Vagina (tissue), 2 donors: ENCODE results near the gene DELE1. TPM values are rescaled to one million over a fixed set of nuclear protein-coding genes. Genes with fewer than 3 reads are reported as not detected.

Experiments used
- DNase-seq, 2 donors: peaks; one replicate each; pipeline ENCODE4 v3.0.0-alpha.2; 2017; ENCODE audit errors: extremely low spot score in 2 of 2
- H3K27ac ChIP-seq: fragments of 200-600 bp; sonication (generic); one replicate; pipeline ENCODE4 v1.5.1; 2019
- H3K27me3 ChIP-seq: fragments of 200-600 bp; sonication (generic); one replicate; pipeline ENCODE4 v1.5.1; 2019
- H3K36me3 ChIP-seq, 2 donors: fragments of 200-600 bp; sonication (generic); one replicate each; pipeline ENCODE4 v1.5.1; 2017 to 2019
- H3K4me1 ChIP-seq: fragments of 200-600 bp; sonication (generic); one replicate; pipeline ENCODE4 v1.5.1; 2019
- H3K4me3 ChIP-seq, 2 donors: fragments of 200-600 bp; sonication (generic); 1 replicate in 1 of 2; 2 replicates in 1 of 2; pipeline ENCODE4 v1.5.1; 2016 to 2019
- H3K9me3 ChIP-seq: fragments of 200-600 bp; sonication (generic); one replicate; pipeline ENCODE4 v1.5.1; 2019
- POLR2A ChIP-seq, 2 donors: fragments of 450-650 bp; IDR thresholded peaks; one replicate each; pipeline ENCODE4 v1.6.1; 2017; ENCODE audit warnings: antibody characterized with exemption in 2 of 2, mild to moderate bottlenecking in 2 of 2, moderate library complexity in 2 of 2
- POLR2AphosphoS5 ChIP-seq, 2 donors: sonication (generic); formaldehyde crosslinking; IDR thresholded peaks; one replicate each; pipeline ENCODE4 v1.9.0; 2017; ENCODE audit warnings: antibody characterized with exemption in 2 of 2, mild to moderate bottlenecking in 2 of 2, low read depth in 1 of 2; ENCODE audit not compliant: insufficient read depth in 1 of 2
- intact Hi-C: fragments of 100-400 bp; cut with DNase I; formaldehyde crosslinking; loops from one replicate; pipeline ENCODE4 v1.15.1; 2023
- total RNA-seq: library from RNA; depleted of rRNA; stranded (reverse); fragments of >200 nt; gene quantifications from one replicate; pipeline ENCODE4 v1.2.3, GENCODE V29; 2016
- TF ChIP-seq, protein P1 (sequence below), 3 experiments: fragments of 450-650 bp in 2 of 3; fragments of 200-600 bp in 1 of 3; sonication (generic) in 1 of 3; IDR thresholded peaks; one replicate each; pipeline ENCODE4 v1.5.1; 2017 to 2019; ENCODE audit warnings: antibody characterized with exemption in 3 of 3, mild to moderate bottlenecking in 2 of 3, moderate library complexity in 2 of 3

The DELE1 gene
- total RNA-seq, 1 donor from 2014 or later: 79.1 TPM

DNA sequence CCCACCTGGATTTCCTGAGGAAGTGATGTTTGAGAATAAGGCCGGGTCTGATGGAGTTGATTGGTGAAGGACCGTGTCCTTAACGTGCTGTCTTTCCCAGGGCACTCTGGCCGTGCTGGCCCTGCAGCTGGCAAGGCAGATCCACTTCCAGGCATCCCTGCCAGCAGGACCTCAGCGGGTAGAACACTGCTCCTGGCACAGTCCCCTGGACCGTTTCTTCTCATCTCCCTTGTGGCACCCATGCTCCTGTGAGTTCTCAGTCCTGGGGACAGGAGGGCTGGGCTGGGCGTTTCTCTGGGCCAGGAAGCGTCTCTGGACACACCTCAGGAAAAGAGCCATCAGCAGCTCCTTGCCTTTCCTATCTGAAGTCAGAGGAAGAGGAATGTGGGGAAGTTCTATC lies 4.4 kb downstream of the DELE1 start:
- Histone ChIP-seq H3K4me1 (peaks cover 23% of the 10 kb centered on the region), H3K36me3 (peaks cover 0 to 61% of the 10 kb centered on the region in 2 donors), H3K4me3 (no peak overlapping the region), H3K27ac (no peak overlapping the region), H3K27me3 (no peaks in the 10 kb centered on the region), H3K9me3 (no peaks in the 10 kb centered on the region)
- intact Hi-C loops: no loop called here
- DNase-seq: no peak
- no peak for TF ChIP-seq POLR2AphosphoS5 (IDR thresholded peaks at IDR 0.05; ENCODE audit: insufficient read depth in 1 of 2, low read depth in 1 of 2)
- TF ChIP-seq, protein P1, sequence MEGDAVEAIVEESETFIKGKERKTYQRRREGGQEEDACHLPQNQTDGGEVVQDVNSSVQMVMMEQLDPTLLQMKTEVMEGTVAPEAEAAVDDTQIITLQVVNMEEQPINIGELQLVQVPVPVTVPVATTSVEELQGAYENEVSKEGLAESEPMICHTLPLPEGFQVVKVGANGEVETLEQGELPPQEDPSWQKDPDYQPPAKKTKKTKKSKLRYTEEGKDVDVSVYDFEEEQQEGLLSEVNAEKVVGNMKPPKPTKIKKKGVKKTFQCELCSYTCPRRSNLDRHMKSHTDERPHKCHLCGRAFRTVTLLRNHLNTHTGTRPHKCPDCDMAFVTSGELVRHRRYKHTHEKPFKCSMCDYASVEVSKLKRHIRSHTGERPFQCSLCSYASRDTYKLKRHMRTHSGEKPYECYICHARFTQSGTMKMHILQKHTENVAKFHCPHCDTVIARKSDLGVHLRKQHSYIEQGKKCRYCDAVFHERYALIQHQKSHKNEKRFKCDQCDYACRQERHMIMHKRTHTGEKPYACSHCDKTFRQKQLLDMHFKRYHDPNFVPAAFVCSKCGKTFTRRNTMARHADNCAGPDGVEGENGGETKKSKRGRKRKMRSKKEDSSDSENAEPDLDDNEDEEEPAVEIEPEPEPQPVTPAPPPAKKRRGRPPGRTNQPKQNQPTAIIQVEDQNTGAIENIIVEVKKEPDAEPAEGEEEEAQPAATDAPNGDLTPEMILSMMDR (IDR thresholded peaks at IDR 0.05): no peak
- no peak for TF ChIP-seq POLR2A (IDR thresholded peaks at IDR 0.05)

DNA sequence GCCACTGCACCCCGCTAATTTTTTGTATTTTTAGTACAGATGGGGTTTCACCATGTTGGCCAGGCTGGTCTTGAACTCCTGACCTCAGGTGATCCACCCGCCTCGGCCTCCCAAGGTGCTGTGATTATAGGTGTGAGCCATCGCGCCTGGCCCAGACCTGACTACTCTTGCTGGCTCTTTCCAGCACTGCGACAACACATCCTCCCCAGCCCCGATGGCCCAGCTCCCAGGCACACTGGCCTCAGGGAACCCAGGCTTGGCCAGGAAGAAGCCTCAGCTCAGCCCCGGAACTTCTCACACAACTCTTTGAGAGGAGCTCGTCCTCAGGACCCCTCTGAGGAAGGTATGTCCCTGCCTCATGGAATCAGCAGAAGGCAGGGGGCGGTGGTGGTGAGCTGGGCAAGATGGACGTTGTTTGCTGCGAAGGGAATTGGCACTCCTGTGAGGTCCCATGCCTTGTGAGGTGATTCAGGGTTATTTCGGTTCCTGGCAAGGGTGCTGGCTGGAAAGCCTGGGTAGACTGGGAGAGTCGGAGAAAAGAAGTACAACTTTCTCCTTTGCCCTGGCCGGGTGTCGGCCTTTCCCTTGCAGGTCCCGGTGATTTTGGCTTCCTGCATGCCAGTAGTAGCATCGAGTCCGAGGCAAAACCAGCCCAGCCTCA lies 5.9 kb downstream of the DELE1 start:
- Histone ChIP-seq H3K36me3 (peaks cover 0 to 76% of the 10 kb centered on the region in 2 donors), H3K4me1 (peaks cover 15% of the 10 kb centered on the region), H3K9me3 (no peaks in the 10 kb centered on the region), H3K4me3 (no peak overlapping the region), H3K27ac (no peak overlapping the region), H3K27me3 (no peaks in the 10 kb centered on the region)
- no peak for DNase-seq
- TF ChIP-seq, protein P1 (IDR thresholded peaks at IDR 0.05): no peak
- TF ChIP-seq POLR2A (IDR thresholded peaks at IDR 0.05): no peak
- TF ChIP-seq POLR2AphosphoS5 (IDR thresholded peaks at IDR 0.05; ENCODE audit: insufficient read depth in 1 of 2, low read depth in 1 of 2): no peak
- intact Hi-C loops: no loop called here

DNA sequence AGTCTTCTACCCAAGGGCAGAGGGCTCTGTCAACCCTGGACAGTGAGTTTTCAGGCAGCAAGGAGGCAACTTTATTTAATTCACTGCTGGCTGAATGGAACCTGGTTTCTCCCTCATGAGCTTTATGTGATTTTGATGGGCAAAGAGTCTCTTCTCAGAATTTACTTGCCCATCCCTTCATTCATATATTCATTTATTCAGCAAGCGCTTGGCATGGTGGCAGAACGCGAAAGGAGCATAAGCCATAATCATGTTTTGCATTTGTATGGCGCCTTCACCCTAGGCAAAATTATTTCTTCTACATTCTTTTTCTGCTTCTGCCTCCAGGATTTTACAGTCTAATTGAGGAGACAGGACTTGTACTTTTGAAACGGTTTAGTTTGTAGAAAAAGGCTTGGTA lies 8.0 kb downstream of the DELE1 start:
- Histone ChIP-seq H3K4me3 (no peak overlapping the region), H3K27ac (no peak overlapping the region), H3K4me1 (peaks cover 6% of the 10 kb centered on the region), H3K27me3 (no peaks in the 10 kb centered on the region), H3K9me3 (no peaks in the 10 kb centered on the region), H3K36me3 (peaks cover 0 to 83% of the 10 kb centered on the region in 2 donors)
- intact Hi-C loops: no loop called here
- no peak for DNase-seq
- TF ChIP-seq POLR2AphosphoS5 (IDR thresholded peaks at IDR 0.05; ENCODE audit: insufficient read depth in 1 of 2, low read depth in 1 of 2) (no peak), POLR2A (IDR thresholded peaks at IDR 0.05) (no peak)
- TF ChIP-seq, protein P1 (IDR thresholded peaks at IDR 0.05): no peak

DNA sequence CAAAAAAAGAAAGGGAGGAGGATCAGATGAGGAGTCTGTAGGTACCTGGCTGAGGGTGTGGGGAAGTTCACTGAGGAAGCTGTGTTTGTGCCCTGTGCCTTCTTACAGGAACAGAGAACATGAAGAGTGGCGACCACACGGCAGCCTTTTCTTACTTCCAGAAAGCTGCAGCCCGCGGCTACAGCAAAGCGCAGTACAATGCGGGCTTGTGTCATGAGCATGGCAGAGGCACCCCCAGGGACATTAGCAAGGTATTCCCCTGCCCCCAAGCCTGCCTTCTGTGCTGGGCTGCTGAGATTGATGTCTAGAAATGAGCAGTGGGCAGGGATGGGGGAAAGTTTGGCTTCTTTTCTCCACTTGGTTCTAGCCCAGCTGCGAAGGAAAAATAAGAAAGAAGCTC lies 9.5 kb downstream of the DELE1 start:
- peaks cover 0 to 82% of the 10 kb centered on the region in 2 donors for H3K36me3 ChIP-seq
- no peak overlapping the region for H3K4me3 ChIP-seq
- intact Hi-C loops: no loop called here

More for the DNA sequence above, 9.5 kb downstream of the DELE1 start:
- no peaks in the 10 kb centered on the region for H3K9me3 ChIP-seq
- peaks cover 5% of the 10 kb centered on the region for H3K4me1 ChIP-seq
- TF ChIP-seq POLR2AphosphoS5 (IDR thresholded peaks at IDR 0.05; ENCODE audit: insufficient read depth in 1 of 2, low read depth in 1 of 2) (no peak), POLR2A (IDR thresholded peaks at IDR 0.05) (no peak)
- TF ChIP-seq, protein P1 (IDR thresholded peaks at IDR 0.05): no peak
- DNase-seq: no peak
- no peaks in the 10 kb centered on the region for H3K27me3 ChIP-seq
- no peak overlapping the region for H3K27ac ChIP-seq
